OCI-LY1 (cell line): ENCODE results near the gene NFE2L1.
A peak's percentile ranks its signal among the peaks of the same experiment; 100 is the strongest.

Experiments used
- H2AFZ ChIP-seq: fragments of 200-600 bp; sonication (generic), shearing (Covaris generic); 2 replicates; pipeline ENCODE4 v1.6.0; 2014; ENCODE audit warnings: antibody characterized with exemption, mild to moderate bottlenecking, low read length
- H3F3A ChIP-seq: fragments of 200-600 bp; sonication (generic), shearing (Covaris generic); 2 replicates; pipeline ENCODE4 v1.6.0; 2014; ENCODE audit warnings: mild to moderate bottlenecking, antibody characterized with exemption, low read length, moderate library complexity; ENCODE audit not compliant: insufficient read depth
- H3K27ac ChIP-seq: fragments of 200-600 bp; sonication (generic); 2 replicates; pipeline ENCODE4 v1.5.1; 2014; ENCODE audit warnings: low read length, mixed run types, mild to moderate bottlenecking, low read depth; ENCODE audit not compliant: poor library complexity, severe bottlenecking
- H3K27me3 ChIP-seq: fragments of 200-600 bp; sonication (generic); 2 replicates; pipeline ENCODE4 v1.6.0; 2014; ENCODE audit warnings: antibody characterized with exemption, mild to moderate bottlenecking, low read length, moderate library complexity; ENCODE audit not compliant: insufficient read depth
- H3K36me3 ChIP-seq: fragments of 200-600 bp; sonication (generic); 2 replicates; pipeline ENCODE4 v1.6.1; 2014; ENCODE audit warnings: mild to moderate bottlenecking, antibody characterized with exemption, low read length, moderate library complexity, mixed read lengths; ENCODE audit not compliant: insufficient read depth
- H3K4me1 ChIP-seq: fragments of 200-600 bp; sonication (generic); 2 replicates; pipeline ENCODE4 v1.5.1; 2014; ENCODE audit warnings: mild to moderate bottlenecking, low read length, moderate library complexity; ENCODE audit not compliant: insufficient read depth, severe bottlenecking
- H3K4me2 ChIP-seq: fragments of 200-600 bp; sonication (generic), shearing (Covaris generic); 2 replicates; pipeline ENCODE4 v1.6.1; 2014; ENCODE audit warnings: low read length
- H3K4me3 ChIP-seq: fragments of 200-600 bp; sonication (generic); 2 replicates; pipeline ENCODE4 v1.5.1; 2014; ENCODE audit warnings: low read length, low read depth, mild to moderate bottlenecking, mixed read lengths; ENCODE audit not compliant: poor library complexity, severe bottlenecking
- H3K79me2 ChIP-seq: fragments of 200-600 bp; shearing (Covaris generic); 2 replicates; pipeline ENCODE4 v1.6.1; 2016; ENCODE audit warnings: mixed run types, low read length, mixed read lengths; ENCODE audit not compliant: insufficient read depth
- H3K9ac ChIP-seq: fragments of 200-600 bp; sonication (generic), shearing (Covaris generic); 2 replicates; pipeline ENCODE4 v1.6.1; 2014; ENCODE audit warnings: mild to moderate bottlenecking, low read length, mixed read lengths
- H3K9me2 ChIP-seq: fragments of 200-600 bp; sonication (generic), shearing (Covaris generic); 2 replicates; pipeline ENCODE4 v1.6.1; 2014; ENCODE audit warnings: low read depth, mild to moderate bottlenecking, low read length, mixed read lengths
- H3K9me3 ChIP-seq: fragments of 200-600 bp; shearing (Covaris generic); 2 replicates; pipeline ENCODE4 v1.6.1; 2014; ENCODE audit warnings: low read length, mixed read lengths
- H4K20me1 ChIP-seq: fragments of 200-600 bp; sonication (generic), shearing (Covaris generic); 2 replicates; pipeline ENCODE4 v1.6.0; 2016; ENCODE audit warnings: mild to moderate bottlenecking, low read length; ENCODE audit not compliant: insufficient read depth
- EZH2 ChIP-seq: fragments of 200-600 bp; sonication (generic), shearing (Covaris generic); IDR thresholded peaks from 2 replicates; pipeline ENCODE4 v1.8.0; 2017; ENCODE audit warnings: borderline replicate concordance, mixed run types, mild to moderate bottlenecking, antibody characterized with exemption, low read length, moderate library complexity, mixed read lengths
- TF ChIP-seq, protein P1 (sequence below): fragments of 200-600 bp; sonication (generic), shearing (Covaris generic); IDR thresholded peaks from 2 replicates; pipeline ENCODE4 v1.5.1; 2017; ENCODE audit warnings: mild to moderate bottlenecking, antibody characterized with exemption, low read length, moderate library complexity, mixed read lengths

The NFE2L1 gene

DNA sequence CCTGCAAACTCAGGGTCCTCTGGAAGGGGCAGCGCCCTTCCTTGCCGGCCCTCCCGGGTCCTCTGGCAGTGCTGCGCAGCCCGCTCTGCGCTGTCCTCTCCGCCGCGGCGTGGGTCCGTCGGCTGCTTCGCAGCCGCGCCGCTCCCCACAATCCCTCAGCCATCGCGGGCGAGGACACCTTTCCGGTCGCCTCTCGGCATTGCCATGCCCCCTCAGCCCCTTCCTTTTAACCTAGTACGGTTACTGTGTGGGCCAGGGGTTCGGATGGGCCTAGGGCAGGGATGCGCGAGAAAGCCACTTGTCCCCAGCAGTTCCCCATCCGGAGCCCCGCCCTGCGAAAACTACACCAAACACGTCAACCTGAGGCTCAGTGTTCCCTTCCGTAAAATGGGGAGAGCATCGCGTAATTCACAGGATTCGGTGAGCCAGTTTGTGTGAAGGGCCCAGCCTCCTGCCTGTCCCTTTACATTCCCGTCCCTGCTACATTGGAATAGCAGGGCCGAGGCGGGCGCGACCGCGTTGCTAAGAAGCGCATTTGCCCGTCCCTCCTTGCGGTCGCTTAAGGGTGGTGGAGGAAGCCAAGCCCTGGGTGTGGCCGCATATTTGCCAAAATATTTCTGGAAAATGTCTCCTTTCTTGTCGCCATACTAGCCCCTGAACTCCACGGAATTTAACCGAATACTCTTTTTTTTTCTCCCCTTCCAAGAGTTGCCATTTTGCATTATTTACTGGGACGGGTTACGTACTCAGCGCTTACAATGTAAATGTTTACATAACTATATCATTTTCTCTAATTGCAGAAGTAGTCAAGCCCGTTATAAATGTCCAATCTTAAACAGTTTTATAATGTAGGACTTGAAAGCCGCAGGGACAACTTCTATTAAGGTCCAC is 23.8 kb upstream of the NFE2L1 start:
- peak overlapping the region; percentile 62 for H3K4me3 ChIP-seq
- TF ChIP-seq, protein P1, sequence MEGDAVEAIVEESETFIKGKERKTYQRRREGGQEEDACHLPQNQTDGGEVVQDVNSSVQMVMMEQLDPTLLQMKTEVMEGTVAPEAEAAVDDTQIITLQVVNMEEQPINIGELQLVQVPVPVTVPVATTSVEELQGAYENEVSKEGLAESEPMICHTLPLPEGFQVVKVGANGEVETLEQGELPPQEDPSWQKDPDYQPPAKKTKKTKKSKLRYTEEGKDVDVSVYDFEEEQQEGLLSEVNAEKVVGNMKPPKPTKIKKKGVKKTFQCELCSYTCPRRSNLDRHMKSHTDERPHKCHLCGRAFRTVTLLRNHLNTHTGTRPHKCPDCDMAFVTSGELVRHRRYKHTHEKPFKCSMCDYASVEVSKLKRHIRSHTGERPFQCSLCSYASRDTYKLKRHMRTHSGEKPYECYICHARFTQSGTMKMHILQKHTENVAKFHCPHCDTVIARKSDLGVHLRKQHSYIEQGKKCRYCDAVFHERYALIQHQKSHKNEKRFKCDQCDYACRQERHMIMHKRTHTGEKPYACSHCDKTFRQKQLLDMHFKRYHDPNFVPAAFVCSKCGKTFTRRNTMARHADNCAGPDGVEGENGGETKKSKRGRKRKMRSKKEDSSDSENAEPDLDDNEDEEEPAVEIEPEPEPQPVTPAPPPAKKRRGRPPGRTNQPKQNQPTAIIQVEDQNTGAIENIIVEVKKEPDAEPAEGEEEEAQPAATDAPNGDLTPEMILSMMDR = no peak
- no peak for TF ChIP-seq EZH2

DNA sequence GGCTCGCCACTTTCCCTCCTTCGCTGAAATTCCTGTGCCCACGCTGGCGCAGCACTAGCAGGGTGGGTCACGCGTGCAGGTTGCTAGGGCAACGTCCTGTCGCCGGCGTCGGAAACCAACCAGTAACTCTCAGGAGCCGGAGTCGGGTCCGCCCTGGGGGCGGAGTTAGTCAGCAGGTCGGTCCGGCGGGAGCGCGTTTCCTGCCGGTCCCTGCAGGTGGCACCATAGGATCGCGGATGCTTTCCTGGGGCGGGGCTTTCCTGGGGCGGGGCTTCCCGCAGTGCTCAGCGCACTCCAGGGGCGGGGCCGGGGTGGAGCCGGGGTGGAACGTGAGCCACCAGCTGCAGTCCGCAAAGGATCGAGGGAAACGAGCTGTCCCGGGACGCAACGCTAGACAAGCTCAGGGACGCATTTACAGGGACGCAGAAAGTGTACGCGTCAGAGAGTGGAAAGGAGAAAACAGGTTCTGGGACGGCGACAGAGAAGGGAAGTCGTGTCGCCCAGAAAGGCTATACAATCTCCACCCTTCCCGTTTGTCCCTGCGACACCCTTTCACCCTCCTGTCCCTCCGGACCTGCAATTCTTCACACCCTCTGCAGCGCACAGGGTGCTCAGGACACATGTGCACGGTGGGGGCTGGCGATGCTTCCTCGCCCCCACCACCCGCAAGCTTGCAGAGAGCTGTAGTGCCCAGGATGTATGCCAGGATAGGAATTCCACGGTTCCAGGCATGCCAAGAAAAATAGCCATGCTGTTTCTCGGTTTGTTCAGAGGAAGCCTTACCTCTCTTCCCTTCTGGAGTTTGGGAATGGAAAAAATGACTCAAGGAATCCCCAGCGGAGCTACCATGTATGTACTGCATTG is 22.9 kb upstream of the NFE2L1 start:
- H3K27me3 ChIP-seq = no peaks in the 10 kb centered on the region
- H3K4me1 ChIP-seq = peaks cover 26% of the 10 kb centered on the region
- H3K36me3 ChIP-seq = no peaks in the 10 kb centered on the region
- peak overlapping the region; percentile 62 for H3K4me3 ChIP-seq
- H3K27ac ChIP-seq = no peak overlapping the region
- TF ChIP-seq, protein P1 = peak; percentile 75
- TF ChIP-seq EZH2 = no peak
- no peaks in the 10 kb centered on the region for H4K20me1 ChIP-seq
- H3K9ac ChIP-seq = peak overlapping the region; percentile 36; the same call in 1 of the 2 replicates
- H3K4me2 ChIP-seq = peak overlapping the region; percentile 84
- no peaks in the 10 kb centered on the region for H3K79me2 ChIP-seq
- H2AFZ ChIP-seq = no peak overlapping the region
- no peaks in the 10 kb centered on the region for H3F3A ChIP-seq
- no peaks in the 10 kb centered on the region for H3K9me2 ChIP-seq
- no peaks in the 10 kb centered on the region for H3K9me3 ChIP-seq

More for the DNA sequence above, 23.8 kb upstream of the NFE2L1 start:
- Histone ChIP-seq H3K79me2 (no peaks in the 10 kb centered on the region), H3K9me2 (no peaks in the 10 kb centered on the region), H4K20me1 (no peaks in the 10 kb centered on the region), H3K27me3 (no peaks in the 10 kb centered on the region), H2AFZ (no peak overlapping the region), H3K27ac (no peak overlapping the region), H3K4me1 (peaks cover 26% of the 10 kb centered on the region), H3K4me2 (peak overlapping the region; percentile 84), H3K9me3 (no peaks in the 10 kb centered on the region), H3K36me3 (no peaks in the 10 kb centered on the region), H3K9ac (peak overlapping the region; percentile 8; the same call in 1 of the 2 replicates), H3F3A (no peaks in the 10 kb centered on the region)

DNA sequence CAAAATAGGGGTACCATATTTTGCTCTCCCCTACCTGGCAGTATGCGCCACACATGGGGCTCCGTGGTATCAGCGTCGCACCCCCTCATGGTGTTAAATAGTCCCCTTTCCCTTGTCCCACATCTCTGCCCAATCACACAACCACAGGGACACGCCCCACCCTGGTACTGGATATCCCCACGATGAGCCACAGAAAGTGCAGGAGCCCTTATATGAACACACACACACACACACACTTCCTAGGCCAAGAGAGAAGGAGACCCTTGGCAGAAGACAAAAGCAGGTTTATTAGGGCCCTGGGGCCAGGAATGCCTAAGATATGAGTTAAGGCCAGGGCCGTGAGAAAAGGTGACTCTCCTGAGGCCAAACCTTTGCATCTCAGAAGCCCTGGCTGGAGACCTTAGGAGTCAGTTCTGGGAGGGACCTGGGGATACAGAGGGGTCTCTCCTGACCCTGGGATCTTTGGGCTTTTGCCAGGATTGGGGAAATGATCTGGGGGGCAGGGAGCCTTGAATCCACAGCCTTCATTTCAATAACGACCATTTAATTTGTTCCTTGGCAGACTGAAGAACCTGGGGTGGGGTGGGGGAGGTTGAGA is 22.2 kb upstream of the NFE2L1 start:
- Histone ChIP-seq H4K20me1 (no peaks in the 10 kb centered on the region), H3K9me3 (no peaks in the 10 kb centered on the region), H2AFZ (no peak overlapping the region), H3K4me3 (peak overlapping the region; percentile 58), H3F3A (no peaks in the 10 kb centered on the region), H3K36me3 (no peaks in the 10 kb centered on the region), H3K9me2 (no peaks in the 10 kb centered on the region), H3K27ac (no peak overlapping the region), H3K27me3 (no peaks in the 10 kb centered on the region), H3K4me1 (peaks cover 26% of the 10 kb centered on the region), H3K9ac (no peak overlapping the region; the same call in 1 of the 2 replicates), H3K4me2 (peak overlapping the region; percentile 69), H3K79me2 (no peaks in the 10 kb centered on the region)
- TF ChIP-seq, protein P1 = no peak
- no peak for TF ChIP-seq EZH2
